Pancreas (tissue), 10 donors: Measurements from ENCODE around the gene GOLGA8A. TPM values are rescaled to one million over a fixed set of nuclear protein-coding genes. Genes with fewer than 3 reads are reported as not detected.

Source experiments
- ATAC-seq, 4 donors: fragments of 200-7000 bp; cut with Tn5 transposase; one replicate each; pipeline versions ENCODE4 v1.8.0 to v1.9.1; 2020; ENCODE audit warnings: mild to moderate bottlenecking in 4 of 4, moderate library complexity in 4 of 4
- DNase-seq, 6 donors: peaks; one replicate each; pipeline ENCODE4 v3.0.0-alpha.2; 2020
- FAIRE-seq: peaks from 2 replicates; lab custom pipeline; 2012; peaks lifted over from hg19 to GRCh38; lab: Jason Lieb, UNC
- H3K27ac ChIP-seq, 4 donors: fragments of 200-600 bp; sonication (generic); 1 replicate in 3 of 4; 2 replicates in 1 of 4; pipeline versions ENCODE4 v1.5.0 to v1.8.0; 2020
- H3K27me3 ChIP-seq, 4 donors: fragments of 200-600 bp; one replicate each; pipeline ENCODE4 v1.8.0; 2021
- H3K36me3 ChIP-seq, 3 donors: fragments of 200-600 bp; sonication (generic) in 1 of 3; one replicate each; pipeline versions ENCODE4 v1.5.0 to v1.8.0; 2020 to 2021
- H3K4me1 ChIP-seq, 3 donors: fragments of 200-600 bp; one replicate each; pipeline ENCODE4 v1.8.0; 2021
- H3K4me3 ChIP-seq, 4 donors: fragments of 200-600 bp; sonication (generic) in 2 of 4; one replicate each; pipeline versions ENCODE4 v1.5.0 to v1.8.0; 2020 to 2021
- H3K9me3 ChIP-seq, 4 donors: fragments of 200-600 bp; one replicate each; pipeline ENCODE4 v1.8.0; 2021
- CTCF ChIP-seq, 4 donors: fragments of 200-600 bp; sonication (generic) in 3 of 4; IDR thresholded peaks; one replicate each; pipeline versions ENCODE4 v1.5.0 to v1.8.0; 2021; ENCODE audit warnings: antibody characterized with exemption in 4 of 4
- WGBS, 2 donors: extraction: QIAGEN DNeasy Blood & Tissue Kit; methylation state at CpG; one replicate each; pipeline ENCODE4 v1.1.7; 2013; 5-methylcytosine and 5-hydroxymethylcytosine counted together
- intact Hi-C, 3 donors: fragments of 100-400 bp; cut with DNase I; formaldehyde crosslinking; loops; one replicate each; pipeline versions ENCODE4 v1.11.1 to v1.14.2; 2022
- polyA plus RNA-seq, 2 donors: library from polyadenylated mRNA; stranded (reverse); fragments of 200-250 nt; gene quantifications; one replicate each; pipeline ENCODE4 v1.2.3, GENCODE V29; 2013
- total RNA-seq, 6 donors: library from RNA; stranded (reverse); fragmentation: NEBNext Ultra II Directional in 4 of 6; extraction: Animal tissue kit (Norgen Biotek cat#: 25700) in 4 of 6; gene quantifications; one replicate each; pipeline versions ENCODE4 v1.2.1 to v1.2.4, GENCODE V29; 2021 to 2023
- donor health status: healthy with polysubstance abuse.
- donor health status: DM: no; HTN: no; CAD: no; lungs with moderate emphysema.
- donor health status: DM: no; HTN: no; CAD: no.
- donor health status: control.
- donor health status: control.
- donor health status: Bipolar disorder and iron deficiency.
- donor health status: DM: yes; HTN: yes; CAD: no.
- donor health status: DM: no; HTN: no; CAD: no.
- donor health status: DM: no; HTN: no; CAD: no.
- donor health status: DM: yes; HTN: yes; CAD: no.

The GOLGA8A gene
- total and polyA plus RNA-seq, 8 donors: 6.2 to 155 (median 84.5) TPM

- H3K27me3 ChIP-seq: peaks cover 0 to 4% (median 0%) of the 10 kb centered on the region in 4 donors
- no peak overlapping the region for H3K27ac ChIP-seq
- FAIRE-seq (no peak), ATAC-seq (no peak), DNase-seq (no peak)
- no peak for TF ChIP-seq CTCF (IDR thresholded peaks at IDR 0.05)
- H3K4me1 ChIP-seq: no peaks in the 10 kb centered on the region
- intact Hi-C loops: no loop called here
- H3K9me3 ChIP-seq: no peaks in the 10 kb centered on the region
- H3K4me3 ChIP-seq: no peak overlapping the region
- 52 to 57% methylated on average over 2 of the region's 2 CpGs for WGBS, 2 donors
- H3K36me3 ChIP-seq: no peaks in the 10 kb centered on the region
Measured at GRCh38 chr15:34472947-34473346, 35.3 kb upstream of the GOLGA8A start.

- no peak for FAIRE-seq
- Histone ChIP-seq H3K36me3 (no peaks in the 10 kb centered on the region), H3K27ac (no peak overlapping the region), H3K4me3 (no peak overlapping the region), H3K27me3 (peaks cover 0 to 4% (median 0%) of the 10 kb centered on the region in 4 donors), H3K4me1 (no peaks in the 10 kb centered on the region), H3K9me3 (no peaks in the 10 kb centered on the region)
- 30 to 41% methylated on average over 1 of the region's 1 CpG for WGBS, 2 donors
- TF ChIP-seq CTCF (IDR thresholded peaks at IDR 0.05): no peak
- ATAC-seq: no peak
- no peak for DNase-seq
- intact Hi-C loops: no loop called here
Measured at GRCh38 chr15:34470892-34471291, 33.3 kb upstream of the GOLGA8A start.

- peaks cover 0 to 4% (median 0%) of the 10 kb centered on the region in 4 donors for H3K27me3 ChIP-seq
- TF ChIP-seq CTCF (IDR thresholded peaks at IDR 0.05): no peak
- no peak for FAIRE-seq
- 75 to 82% methylated on average over 3 of the region's 3 CpGs for WGBS, 2 donors
- no peaks in the 10 kb centered on the region for H3K36me3 ChIP-seq
- no peak overlapping the region for H3K4me3 ChIP-seq
- DNase-seq: no peak
- intact Hi-C loops: no loop called here
- H3K4me1 ChIP-seq: no peaks in the 10 kb centered on the region
- H3K9me3 ChIP-seq: no peaks in the 10 kb centered on the region
- no peak for ATAC-seq
- H3K27ac ChIP-seq: no peak overlapping the region
Measured at GRCh38 chr15:34470091-34470490, 32.5 kb upstream of the GOLGA8A start.

- 19 to 20% methylated on average over 1 of the region's 1 CpG for WGBS, 2 donors
- ATAC-seq (no peak), FAIRE-seq (no peak), DNase-seq (no peak)
- no peaks in the 10 kb centered on the region for H3K27me3 ChIP-seq
- no peak overlapping the region for H3K27ac ChIP-seq
- H3K4me3 ChIP-seq: no peak overlapping the region
- no peaks in the 10 kb centered on the region for H3K4me1 ChIP-seq
- no peaks in the 10 kb centered on the region for H3K9me3 ChIP-seq
- intact Hi-C loops: no loop called here
- no peaks in the 10 kb centered on the region for H3K36me3 ChIP-seq
- TF ChIP-seq CTCF (IDR thresholded peaks at IDR 0.05): no peak
Measured at GRCh38 chr15:34461730-34462129, 24.1 kb upstream of the GOLGA8A start.

GRCh38 chr15:34460451-34460850, 22.8 kb upstream of the GOLGA8A start:
- DNase-seq (no peak), ATAC-seq (no peak), FAIRE-seq (peak; percentile 97)
- Histone ChIP-seq H3K27ac (no peak overlapping the region), H3K36me3 (no peaks in the 10 kb centered on the region), H3K27me3 (no peaks in the 10 kb centered on the region), H3K4me1 (no peaks in the 10 kb centered on the region), H3K9me3 (no peaks in the 10 kb centered on the region), H3K4me3 (no peak overlapping the region)
- intact Hi-C loops: no loop called here
- TF ChIP-seq CTCF (IDR thresholded peaks at IDR 0.05): no peak
- WGBS, 2 donors: 74 to 91% methylated on average over 1 of the region's 1 CpG
